A549 (cell line): ENCODE results near the gene FOXO3. TPM values are rescaled to one million over a fixed set of nuclear protein-coding genes. Genes with fewer than 3 reads are reported as not detected.
"Not testable (repeated sequence)": the region's sequence is repeated elsewhere in the genome, so short reads cannot be mapped to it uniquely, and the experiment has no call there.

Experiments
- ATAC-seq, 2 experiments: fragments of 200-7000 bp in 1 of 2; fragments of >200 bp in 1 of 2; cut with Nextera tagmentation in 1 of 2; cut with Tn5 transposase in 1 of 2; 3 replicates each; pipeline versions ENCODE4 v1.8.0 to v1.9.1; 2018 to 2020; ENCODE audit warnings: mild to moderate bottlenecking in 1 of 2, moderate library complexity in 1 of 2
- CTCF ChIA-PET: fragments of 300-600 bp; sonication (Branson Sonifier 250); formaldehyde crosslinking; extraction: SDS; loops from one replicate; lab custom pipeline; 2021; ENCODE audit warnings: antibody characterized with exemption, inconsistent platforms; lab: Yijun Ruan, JAX
- POLR2A ChIA-PET: fragments of 350-600 bp; formaldehyde crosslinking; extraction: SDS; loops from one replicate; lab custom pipeline; 2021; ENCODE audit warnings: antibody characterized with exemption, inconsistent platforms; lab: Yijun Ruan, JAX
- DNase-seq, 2 experiments: peaks; one replicate each; pipeline versions ENCODE4 v3.0.0 to v3.0.0-alpha.2; 2011 to 2016; ENCODE audit warnings: low read depth in 1 of 2, low spot score in 1 of 2
- FAIRE-seq: peaks from 2 replicates; lab custom pipeline; 2011; peaks lifted over from hg19 to GRCh38; lab: Jason Lieb, UNC
- H3K27ac ChIP-seq, 2 experiments: fragments of >200 bp; sonication (Bioruptor Twin); formaldehyde crosslinking; 3 replicates each; pipeline ENCODE4 v1.5.1; 2016 to 2017
- H3K4me1 ChIP-seq: fragments of >200 bp; sonication (Bioruptor Twin); formaldehyde crosslinking; 3 replicates; pipeline ENCODE4 v1.6.1; 2016
- H3K4me2 ChIP-seq: fragments of >200 bp; sonication (Bioruptor Twin); formaldehyde crosslinking; 3 replicates; pipeline ENCODE4 v1.6.1; 2016
- H3K4me3 ChIP-seq: fragments of >200 bp; sonication (Bioruptor Twin); formaldehyde crosslinking; 3 replicates; pipeline ENCODE4 v1.5.1; 2016
- H3K9me3 ChIP-seq: fragments of >200 bp; sonication (Bioruptor Twin); formaldehyde crosslinking; 3 replicates; pipeline ENCODE4 v1.6.1; 2016
- BCL3 ChIP-seq: fragments of >200 bp; sonication (Bioruptor Twin); formaldehyde crosslinking; IDR thresholded peaks from 3 replicates; pipeline ENCODE4 v1.6.1; 2016
- CBX2 ChIP-seq: fragments of 200-600 bp; sonication (generic); IDR thresholded peaks from 2 replicates; pipeline ENCODE4 v1.6.1; 2016; ENCODE audit warnings: low read depth, mild to moderate bottlenecking, borderline replicate concordance
- CBX8 ChIP-seq: fragments of 200-600 bp; sonication (generic); IDR thresholded peaks from 2 replicates; pipeline ENCODE4 v1.6.1; 2016
- CHD2 ChIP-seq: fragments of 150-350 bp; IDR thresholded peaks from 2 replicates; pipeline ENCODE4 v1.6.1; 2014; ENCODE audit warnings: low read length; ENCODE audit not compliant: partially characterized antibody
- CTCF ChIP-seq: fragments of >200 bp; sonication (Bioruptor Twin); formaldehyde crosslinking; IDR thresholded peaks from 3 replicates; pipeline ENCODE4 v1.5.1; 2016
- EHF ChIP-seq: fragments of 250-450 bp; sonication (Bioruptor Pico); IDR thresholded peaks from 2 replicates; pipeline ENCODE4 v1.5.0; 2020; ENCODE audit warnings: mild to moderate bottlenecking
- EHMT2 ChIP-seq: fragments of 200-600 bp; sonication (generic); IDR thresholded peaks from 2 replicates; pipeline ENCODE4 v1.6.1; 2016; ENCODE audit warnings: antibody characterized with exemption, low read depth, mild to moderate bottlenecking, moderate library complexity
- EP300 ChIP-seq, 2 experiments: fragments of >200 bp; sonication (Bioruptor Twin); formaldehyde crosslinking; IDR thresholded peaks; 2 replicates in 1 of 2; 3 replicates in 1 of 2; pipeline ENCODE4 v1.6.1; 2016 to 2017
- ESRRA ChIP-seq: fragments of 150-350 bp; IDR thresholded peaks from 2 replicates; pipeline ENCODE4 v1.6.1; 2014; ENCODE audit warnings: mild to moderate bottlenecking, low read length, borderline replicate concordance
- FOSL2 ChIP-seq, 2 experiments: fragments of 450-650 bp in 1 of 2; fragments of >200 bp in 1 of 2; sonication (Bioruptor Twin) in 1 of 2; formaldehyde crosslinking; IDR thresholded peaks; 2 replicates each; pipeline versions ENCODE4 v1.5.0 to v1.6.1; 2016 to 2020; ENCODE audit warnings: mild to moderate bottlenecking in 1 of 2, moderate library complexity in 1 of 2
- GATA3 ChIP-seq: IDR thresholded peaks from 2 replicates; pipeline ENCODE4 v1.6.1; 2012; ENCODE audit warnings: borderline replicate concordance
- HOXA7 ChIP-seq: fragments of 250-450 bp; sonication (Bioruptor Pico); IDR thresholded peaks from 2 replicates; pipeline ENCODE4 v1.5.0; 2020; ENCODE audit warnings: mild to moderate bottlenecking, moderate library complexity
- HOXB13 ChIP-seq: fragments of 250-450 bp; sonication (Bioruptor Pico); IDR thresholded peaks from 2 replicates; pipeline ENCODE4 v1.5.0; 2020; ENCODE audit warnings: low read depth, mild to moderate bottlenecking, moderate library complexity
- HOXB5 ChIP-seq: fragments of 250-450 bp; sonication (Bioruptor Pico); IDR thresholded peaks from 2 replicates; pipeline ENCODE4 v1.5.0; 2020; ENCODE audit warnings: mild to moderate bottlenecking, moderate library complexity
- KDM5A ChIP-seq: fragments of 200-600 bp; sonication (generic); IDR thresholded peaks from 2 replicates; pipeline ENCODE4 v1.6.1; 2016; ENCODE audit warnings: antibody characterized with exemption, mild to moderate bottlenecking
- MYC ChIP-seq: IDR thresholded peaks from 2 replicates; pipeline ENCODE4 v1.6.1; 2012; ENCODE audit warnings: mild to moderate bottlenecking, inconsistent platforms, low read length, improper control_type of control experiment, borderline replicate concordance
- PHF8 ChIP-seq: fragments of 200-600 bp; sonication (generic); IDR thresholded peaks from 2 replicates; pipeline ENCODE4 v1.6.1; 2016; ENCODE audit warnings: low read depth, mild to moderate bottlenecking, antibody characterized with exemption, moderate library complexity, borderline replicate concordance
- RARB ChIP-seq: fragments of 250-450 bp; sonication (Bioruptor Pico); IDR thresholded peaks from 2 replicates; pipeline ENCODE4 v1.8.0; 2021; ENCODE audit warnings: mild to moderate bottlenecking, moderate library complexity
- ZFP36 ChIP-seq: fragments of 450-650 bp; IDR thresholded peaks from 2 replicates; pipeline ENCODE4 v1.6.1; 2014; ENCODE audit warnings: borderline replicate concordance; ENCODE audit not compliant: partially characterized antibody
- WGBS: methylation state at CpG from one replicate; pipeline ENCODE4 v1.1.6; 2017; ENCODE audit errors: missing lambda C conversion rate; 5-methylcytosine and 5-hydroxymethylcytosine counted together
- polyA plus RNA-seq, 4 experiments: library from polyadenylated mRNA; depleted of rRNA in 3 of 4; stranded (reverse); fragments of >200 nt; fragmentation: RNase III in 1 of 4; extraction: RNeasy Plus Mini Kit Qiagen cat#74134 plus additional on column Dnase treatment in 1 of 4; gene quantifications; 2 replicates in 3 of 4; 3 replicates in 1 of 4; pipeline ENCODE4 v1.2.3, GENCODE V29; 2011 to 2017

Gene FOXO3
- polyA plus RNA-seq, 2 of the 4 experiments (the other 2 are of a cell fraction): 4.6 to 7.5 TPM

GRCh38 chr6:108656836-108657235 lies 96.1 kb downstream of the FOXO3 start:
- no peak overlapping the region for H3K4me3 ChIP-seq
- POLR2A ChIA-PET: no interaction called here
- TF ChIP-seq PHF8 (no peak), CBX8 (no peak), EP300 (IDR thresholded peaks at IDR 0.05) (no peak), CHD2 (no peak), CBX2 (no peak)
- TF ChIP-seq, all 56 proteins: peak for 0
- Histone ChIP-seq H3K9me3 (no peaks in the 10 kb centered on the region), H3K4me1 (no peaks in the 10 kb centered on the region), H3K27ac (no peak overlapping the region), H3K4me2 (no peak overlapping the region)
- no peak for DNase-seq
- ATAC-seq: no peak
- CTCF ChIA-PET: no interaction called here
- no peak for FAIRE-seq
- WGBS: 85% methylated on average over 2 of the region's 2 CpGs

GRCh38 chr6:108658174-108658573 lies 97.5 kb downstream of the FOXO3 start:
- FAIRE-seq (no peak), DNase-seq (no peak), ATAC-seq (no peak)
- H3K27ac ChIP-seq: no peak overlapping the region
- ChIA-PET CTCF (no interaction called here), POLR2A (no interaction called here)
- 81% methylated on average over 2 of the region's 2 CpGs for WGBS
- no peaks in the 10 kb centered on the region for H3K4me1 ChIP-seq
- H3K4me2 ChIP-seq: no peak overlapping the region
- H3K9me3 ChIP-seq: no peaks in the 10 kb centered on the region
- TF ChIP-seq RARB (no peak), FOSL2 (IDR thresholded peaks at IDR 0.05) (no peak), FOSL2 (CRISPR knock-in tag; IDR thresholded peaks at IDR 0.05) (no peak), EHF (no peak), EHMT2 (no peak), BCL3 (no peak), ESRRA (no peak), ZFP36 (no peak), HOXA7 (CRISPR knock-in tag) (no peak), MYC (no peak)
- no peak overlapping the region for H3K4me3 ChIP-seq

- FAIRE-seq, H3K27ac ChIP-seq, H3K4me3 ChIP-seq, H3K4me2 ChIP-seq, POLR2A ChIA-PET, H3K4me1 ChIP-seq, CTCF ChIA-PET, H3K9me3 ChIP-seq, DNase-seq, ATAC-seq: not testable (repeated sequence)
- WGBS: 88% methylated on average over 4 of the region's 4 CpGs
These were observed 98.1 kb downstream of the FOXO3 start for GRCh38 chr6:108658785-108659184.

- FAIRE-seq: no peak
- POLR2A ChIA-PET: no interaction called here
- H3K4me3 ChIP-seq: no peak overlapping the region
- no peak for ATAC-seq
- CTCF ChIA-PET: no interaction called here
- no peak overlapping the region for H3K4me2 ChIP-seq
- WGBS: 81% methylated on average over 4 of the region's 4 CpGs
- H3K4me1 ChIP-seq: no peaks in the 10 kb centered on the region
- no peaks in the 10 kb centered on the region for H3K9me3 ChIP-seq
- H3K27ac ChIP-seq: no peak overlapping the region
- no peak for DNase-seq
- no peak for TF ChIP-seq KDM5A
- no peak for TF ChIP-seq FOSL2 (IDR thresholded peaks at IDR 0.05)
- no peak for TF ChIP-seq FOSL2 (CRISPR knock-in tag; IDR thresholded peaks at IDR 0.05)
- no peak for TF ChIP-seq HOXB5 (CRISPR knock-in tag)
- TF ChIP-seq CBX2: no peak
- TF ChIP-seq CTCF: no peak
- no peak for TF ChIP-seq MYC
- no peak for TF ChIP-seq CHD2
- TF ChIP-seq GATA3: no peak
- TF ChIP-seq HOXB13 (CRISPR knock-in tag): no peak
- TF ChIP-seq ESRRA: no peak
These were observed 99.5 kb downstream of the FOXO3 start for GRCh38 chr6:108660251-108660650.
